B cell (primary cell): ENCODE measurements around the gene KRTAP12-4.

ENCODE experiments used
- EZH2 ChIP-seq: IDR thresholded peaks from 2 replicates; pipeline ENCODE4 v1.6.1; 2012; ENCODE audit warnings: borderline replicate concordance, low read depth, mild to moderate bottlenecking, moderate library complexity, low read length; ENCODE audit not compliant: insufficient read depth, poor library complexity, severe bottlenecking
- TF ChIP-seq, protein P1 (sequence below): fragments of 200-600 bp; IDR thresholded peaks from one replicate; pipeline ENCODE4 v1.8.0; 2022; ENCODE audit warnings: antibody characterized with exemption, mild to moderate bottlenecking

DNA sequence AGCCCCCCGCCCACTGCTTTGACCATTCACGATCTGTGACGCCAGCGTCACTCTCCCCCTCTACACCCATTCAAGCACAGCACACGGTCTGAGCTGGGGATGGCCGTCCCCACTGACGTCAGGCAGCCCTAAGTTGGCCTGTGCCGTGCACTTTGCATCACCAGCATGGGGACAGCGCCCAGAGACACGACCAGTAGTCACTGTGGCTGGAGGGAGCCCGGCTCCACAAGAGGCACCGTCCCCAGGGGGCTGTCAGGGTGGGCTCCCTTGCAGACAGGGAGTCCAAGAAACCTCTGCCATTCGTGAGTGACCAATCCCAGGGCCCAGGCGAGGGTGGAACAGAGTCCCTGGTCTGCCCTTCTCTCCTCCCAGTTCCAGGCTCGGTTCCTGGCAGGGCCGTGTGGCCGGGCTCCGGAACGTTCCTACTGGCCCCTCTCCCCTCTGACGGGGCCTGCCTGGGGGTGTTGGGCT, 40.3 kb downstream of the KRTAP12-4 start:
- TF ChIP-seq, protein P1, sequence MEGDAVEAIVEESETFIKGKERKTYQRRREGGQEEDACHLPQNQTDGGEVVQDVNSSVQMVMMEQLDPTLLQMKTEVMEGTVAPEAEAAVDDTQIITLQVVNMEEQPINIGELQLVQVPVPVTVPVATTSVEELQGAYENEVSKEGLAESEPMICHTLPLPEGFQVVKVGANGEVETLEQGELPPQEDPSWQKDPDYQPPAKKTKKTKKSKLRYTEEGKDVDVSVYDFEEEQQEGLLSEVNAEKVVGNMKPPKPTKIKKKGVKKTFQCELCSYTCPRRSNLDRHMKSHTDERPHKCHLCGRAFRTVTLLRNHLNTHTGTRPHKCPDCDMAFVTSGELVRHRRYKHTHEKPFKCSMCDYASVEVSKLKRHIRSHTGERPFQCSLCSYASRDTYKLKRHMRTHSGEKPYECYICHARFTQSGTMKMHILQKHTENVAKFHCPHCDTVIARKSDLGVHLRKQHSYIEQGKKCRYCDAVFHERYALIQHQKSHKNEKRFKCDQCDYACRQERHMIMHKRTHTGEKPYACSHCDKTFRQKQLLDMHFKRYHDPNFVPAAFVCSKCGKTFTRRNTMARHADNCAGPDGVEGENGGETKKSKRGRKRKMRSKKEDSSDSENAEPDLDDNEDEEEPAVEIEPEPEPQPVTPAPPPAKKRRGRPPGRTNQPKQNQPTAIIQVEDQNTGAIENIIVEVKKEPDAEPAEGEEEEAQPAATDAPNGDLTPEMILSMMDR = no peak
- no peak for TF ChIP-seq EZH2
